ENCODE data around the gene PRAF2.
A peak's percentile ranks its signal among the peaks of the same experiment; 100 is the strongest.

Gene PRAF2

DNA sequence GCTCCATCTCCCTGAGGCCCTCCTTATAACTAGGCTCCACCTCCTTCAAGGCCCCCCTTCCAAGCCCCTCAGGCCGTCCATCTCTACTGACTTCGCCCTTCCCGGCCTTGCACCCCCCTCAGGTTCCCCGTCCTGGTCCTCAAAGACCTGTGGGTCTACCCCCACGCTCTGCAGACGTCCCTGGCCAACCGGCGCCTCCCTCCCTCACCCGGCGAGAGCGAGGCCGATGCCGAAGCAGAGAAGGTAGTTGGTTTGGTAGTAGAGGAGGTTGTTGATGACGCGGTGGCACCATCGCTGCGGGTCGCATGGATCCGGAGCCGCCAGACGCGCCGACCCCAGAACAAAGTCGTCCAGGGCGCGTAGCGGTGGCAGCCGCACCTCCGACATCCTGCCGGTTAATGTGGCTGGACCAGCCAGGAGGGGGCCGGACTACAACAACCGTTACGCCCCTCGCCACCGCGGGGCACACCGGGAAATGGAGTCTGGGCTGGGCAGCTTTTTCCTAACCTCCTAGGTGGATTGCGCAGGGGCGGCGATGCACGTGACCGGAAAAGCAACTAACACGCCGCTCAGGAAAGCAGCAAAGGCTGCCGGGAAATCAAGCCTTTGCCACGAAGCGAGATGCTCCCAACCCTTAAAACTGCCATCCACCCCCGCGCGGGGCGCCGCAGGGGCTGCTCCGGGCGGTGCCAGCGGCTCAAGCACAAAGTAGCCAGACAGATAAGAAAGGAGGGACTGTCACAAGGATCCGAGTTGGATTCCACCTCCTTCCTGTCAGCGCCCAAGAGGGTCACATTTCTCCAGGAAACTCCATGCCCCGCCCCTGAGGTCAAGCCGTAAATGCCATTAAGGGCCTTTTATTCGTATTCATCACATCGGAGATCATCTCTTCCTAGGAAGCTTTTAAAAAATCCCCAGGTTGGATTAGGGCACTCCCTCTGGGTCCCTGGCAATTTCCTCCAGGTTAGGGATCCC, at the start of gene PRAF2:
PRAF2 (minus strand) TSS at position 402 of the 975 bp plus-strand sequence; CDS start at position 387, 15 bp downstream.
- peak; percentile 82 for DNase-seq

DNA sequence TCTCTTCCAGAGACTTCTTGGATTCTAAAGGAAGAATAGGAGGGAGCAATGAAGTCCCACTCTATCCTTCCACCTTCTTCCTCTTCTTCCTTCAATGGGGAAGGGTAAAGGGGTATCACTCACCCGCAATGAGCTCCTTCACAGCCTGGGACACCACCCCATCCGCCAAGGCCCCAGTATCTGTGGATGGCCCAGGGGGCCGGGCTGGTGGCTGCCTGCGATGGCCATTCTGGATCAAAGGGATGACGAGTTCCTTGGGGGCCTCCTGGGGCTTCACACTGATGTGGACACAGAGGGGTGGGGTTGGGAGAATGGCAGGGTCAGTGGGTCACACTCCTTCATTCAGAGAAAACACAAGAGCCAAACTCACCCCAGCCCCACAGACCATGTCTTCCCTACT, 48.7 kb upstream of the PRAF2 start:
- DNase-seq, result no peak

GRCh38 chrX:49120091-49120490, 46.3 kb upstream of the PRAF2 start:
- DNase-seq, result no peak

GRCh38 chrX:49117581-49117980, 43.8 kb upstream of the PRAF2 start:
- DNase-seq, result no peak

DNA sequence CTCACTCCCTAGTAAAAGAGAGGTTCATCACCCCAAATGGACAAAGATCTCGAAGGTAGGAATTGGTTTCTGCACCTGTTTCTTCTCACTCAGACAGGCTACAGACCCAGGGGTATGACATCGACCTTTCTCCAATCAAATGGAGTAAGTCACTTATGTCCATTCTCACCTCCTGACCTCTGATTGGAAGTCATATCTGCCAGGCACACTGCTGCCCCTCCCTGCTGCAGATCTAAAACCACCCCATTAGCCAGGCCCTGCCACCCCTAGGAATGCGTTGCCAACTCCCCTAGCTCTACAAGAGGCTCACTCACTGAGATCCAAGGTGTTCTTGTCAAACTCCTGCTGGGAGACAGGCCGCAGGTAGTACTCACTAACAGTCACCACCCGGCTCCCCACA, 42.9 kb upstream of the PRAF2 start:
- no peak for DNase-seq

DNA sequence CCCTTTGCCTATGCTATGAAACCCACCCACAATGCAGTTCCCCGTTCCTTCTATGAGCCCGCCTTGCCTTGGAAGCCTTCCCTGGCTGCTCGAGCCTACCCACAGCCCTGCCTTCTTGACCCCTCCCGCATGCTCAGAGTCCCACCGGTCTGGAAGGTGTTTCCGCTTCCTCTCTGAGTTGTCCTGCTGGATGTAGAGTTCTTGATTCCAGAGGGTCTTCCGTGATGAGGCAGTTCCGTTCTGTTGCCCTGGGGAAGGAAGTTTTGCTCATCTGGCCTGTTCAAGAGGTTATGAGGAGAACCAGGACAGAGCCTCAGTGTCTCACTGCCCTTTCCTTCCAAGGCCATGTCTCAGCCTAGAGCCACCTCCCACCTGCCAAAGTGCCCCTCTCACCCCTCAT, 42.3 kb upstream of the PRAF2 start:
- DNase-seq, result no peak

DNA sequence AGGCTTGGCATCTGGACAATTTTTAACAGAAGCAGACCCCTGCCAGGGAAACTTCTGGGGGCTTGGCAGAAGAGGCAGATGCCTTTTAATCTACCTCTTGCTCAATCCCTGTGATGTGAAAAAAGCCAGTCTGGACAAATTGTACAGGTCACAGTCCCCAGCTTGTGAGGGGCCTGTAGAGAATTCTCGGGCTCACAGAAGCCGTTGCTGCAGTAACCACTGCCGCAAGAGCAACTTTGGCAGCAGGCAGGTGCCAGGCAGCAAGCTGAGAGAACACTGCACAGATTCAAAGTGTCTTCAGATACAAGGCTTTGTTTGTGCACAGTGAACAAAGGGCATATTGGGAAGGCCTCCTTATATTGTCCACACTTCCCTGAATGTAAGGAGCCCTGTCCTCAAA, 38.0 kb upstream of the PRAF2 start:
- no peak for DNase-seq

DNA sequence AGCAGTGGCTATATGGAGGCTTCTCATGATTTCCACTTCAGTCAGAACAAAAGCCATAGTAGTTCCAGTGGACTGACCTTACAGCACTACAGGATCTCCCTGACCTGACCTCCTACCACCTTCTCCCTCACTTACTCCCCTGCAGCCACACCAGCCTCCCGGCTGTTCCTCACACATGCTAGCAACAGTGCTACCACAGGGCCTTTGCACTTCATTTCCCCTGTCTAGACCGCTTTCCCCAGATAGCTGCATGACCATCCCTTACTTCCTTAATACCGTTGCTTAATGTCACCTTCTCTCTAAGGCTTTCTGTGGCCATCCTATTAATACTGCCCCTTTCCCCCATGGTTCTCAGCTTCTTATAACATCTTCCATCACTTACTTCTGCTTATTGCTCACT, 36.6 kb upstream of the PRAF2 start:
- DNase-seq, result no peak

DNA sequence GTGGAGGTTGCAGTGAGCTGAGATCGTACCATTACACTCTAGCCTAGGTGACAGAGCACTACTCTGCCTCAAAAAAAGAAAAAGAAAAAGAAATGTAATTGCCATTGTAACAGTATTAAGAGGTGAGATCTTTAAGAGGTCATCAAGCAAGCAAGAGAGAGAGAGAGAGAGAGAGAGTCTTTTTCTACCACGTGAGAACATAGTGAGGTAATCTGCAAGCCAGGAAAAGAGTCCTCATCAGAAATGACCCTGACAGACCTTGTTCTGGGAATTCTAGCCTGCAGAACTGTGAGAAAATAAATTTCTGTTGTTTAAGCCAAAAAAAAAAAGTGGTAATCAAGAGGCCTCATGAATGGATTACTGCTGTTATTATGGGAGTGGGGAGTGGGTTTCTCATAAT, 34.8 kb upstream of the PRAF2 start:
- DNase-seq, result no peak

- DNase-seq, result peak; percentile 51
Measured at GRCh38 chrX:49106930-49107329, 33.1 kb upstream of the PRAF2 start.

DNA sequence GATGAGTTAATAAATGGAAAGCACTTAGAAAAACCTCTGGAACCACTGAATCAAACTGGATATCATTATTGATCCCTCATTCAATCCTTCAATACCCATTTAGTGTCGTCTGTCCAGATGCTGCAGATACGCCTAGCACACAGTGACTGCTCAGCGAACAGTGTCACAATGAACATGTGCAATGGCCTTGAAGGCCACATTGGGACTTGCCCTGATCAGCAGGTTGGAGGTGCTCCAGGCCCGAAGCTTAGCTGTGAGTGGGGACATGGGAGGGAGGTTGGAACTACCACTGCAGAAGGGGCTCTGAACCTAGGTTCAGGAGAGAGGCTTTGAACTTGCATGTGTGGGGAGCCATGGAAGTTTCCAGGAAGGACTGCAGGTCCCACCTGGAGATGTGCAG, 32.5 kb upstream of the PRAF2 start:
- no peak for DNase-seq

- DNase-seq, result no peak
Measured at GRCh38 chrX:49103637-49104036, 29.8 kb upstream of the PRAF2 start.

DNA sequence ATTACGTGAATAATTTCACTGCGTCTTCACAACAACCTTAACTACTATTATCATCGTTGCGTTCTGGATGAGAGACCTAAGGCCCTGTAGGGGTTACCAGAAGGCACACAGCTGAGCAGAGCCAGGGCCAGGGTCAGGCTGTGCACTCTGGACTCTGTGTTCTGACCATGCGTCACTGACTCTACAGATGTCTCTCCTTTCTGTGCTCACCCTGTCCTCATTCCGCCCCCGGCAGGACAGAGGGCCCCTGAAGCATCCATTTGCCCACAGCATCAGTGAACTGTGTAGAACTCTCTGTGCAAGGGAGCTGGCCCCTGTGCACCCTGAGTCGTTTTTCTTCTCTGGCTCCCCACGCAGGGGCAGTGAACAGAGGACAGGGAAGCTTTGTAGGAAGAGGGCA, 28.4 kb upstream of the PRAF2 start:
- DNase-seq, result no peak

DNA sequence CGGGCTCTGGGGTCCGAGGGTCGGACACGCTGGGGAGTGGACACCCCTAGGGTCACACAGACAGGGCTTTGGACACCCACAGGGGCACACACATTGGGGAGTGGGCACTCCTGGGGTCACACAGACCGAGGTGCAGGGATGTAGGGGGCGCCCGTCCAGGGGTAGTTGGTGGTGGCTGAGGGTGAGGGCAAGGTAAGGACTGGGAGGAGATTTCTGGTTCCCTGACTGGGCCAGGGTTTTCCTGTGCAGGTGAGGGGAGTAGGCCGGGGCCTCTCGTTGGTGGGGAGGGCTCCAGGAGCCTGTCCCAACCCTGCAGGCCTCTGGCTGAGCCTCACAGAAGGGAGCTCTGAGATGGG, 27.8 kb upstream of the PRAF2 start:
- no peak for DNase-seq

DNA sequence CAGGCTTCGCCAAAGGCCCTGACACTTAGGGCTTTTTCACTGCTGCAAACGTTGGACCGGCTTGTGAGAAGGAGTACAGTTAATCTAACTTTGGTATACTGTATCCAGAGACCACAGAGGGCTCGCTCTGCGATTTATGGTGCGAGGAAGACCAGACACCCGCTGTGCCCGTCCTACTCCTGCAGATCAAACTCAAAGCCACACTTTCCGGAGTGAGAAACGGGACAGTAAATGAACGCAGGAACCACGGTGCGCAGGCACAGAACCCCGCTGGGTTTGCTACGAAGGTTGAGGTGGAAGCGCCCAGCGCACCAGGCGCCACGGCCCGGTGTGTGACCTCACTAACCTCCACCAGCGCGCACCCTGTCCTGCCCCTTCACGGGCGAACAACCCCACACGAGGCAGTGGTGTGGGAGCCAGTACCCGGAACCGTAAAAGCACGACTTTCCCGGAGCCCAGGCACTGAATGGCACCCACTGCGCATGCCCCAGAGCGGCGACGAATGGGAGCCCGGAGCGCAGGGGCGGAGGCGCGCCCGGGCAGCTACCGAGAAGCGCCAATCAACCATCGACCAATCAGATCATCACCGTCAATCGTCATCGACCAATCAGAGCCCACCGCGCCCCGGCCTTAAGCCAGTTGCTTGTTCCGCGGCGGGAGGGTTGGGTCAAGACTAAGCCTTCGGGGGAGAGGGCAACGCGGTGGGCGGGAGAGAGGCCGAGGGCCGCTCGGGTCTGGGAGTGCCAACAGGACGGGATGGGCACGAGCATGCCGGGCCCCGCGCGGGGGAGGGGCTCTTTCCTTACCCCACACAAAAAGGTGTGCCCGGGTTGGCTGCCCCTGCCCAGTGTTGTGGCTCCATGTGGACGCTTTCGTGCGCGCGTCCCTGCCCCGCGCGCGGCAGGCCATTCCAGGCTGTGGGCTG, 27.2 kb upstream of the PRAF2 start:
- DNase-seq, result peak; percentile 85

DNA sequence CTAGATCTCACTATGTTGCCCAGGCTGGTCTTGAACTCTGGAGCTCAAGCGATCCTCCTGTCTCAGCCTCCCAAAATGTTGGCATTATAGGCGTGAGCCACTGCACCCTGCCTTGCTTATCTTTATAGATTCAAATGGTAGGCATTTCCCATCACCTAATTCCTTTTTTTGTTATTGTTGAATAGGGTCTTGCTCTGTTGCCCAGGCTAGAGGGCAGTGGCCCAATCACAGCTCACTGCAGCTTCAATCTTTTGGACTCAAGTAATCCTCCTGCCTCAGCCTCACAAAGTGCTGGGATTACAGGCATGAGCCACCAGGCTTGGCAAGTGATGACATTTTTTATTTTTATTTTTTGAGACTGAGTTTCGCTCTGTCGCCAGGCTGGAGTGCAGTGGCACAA, 22.6 kb upstream of the PRAF2 start:
- DNase-seq, result no peak

GRCh38 chrX:49089553-49089952, 15.8 kb upstream of the PRAF2 start:
- no peak for DNase-seq

DNA sequence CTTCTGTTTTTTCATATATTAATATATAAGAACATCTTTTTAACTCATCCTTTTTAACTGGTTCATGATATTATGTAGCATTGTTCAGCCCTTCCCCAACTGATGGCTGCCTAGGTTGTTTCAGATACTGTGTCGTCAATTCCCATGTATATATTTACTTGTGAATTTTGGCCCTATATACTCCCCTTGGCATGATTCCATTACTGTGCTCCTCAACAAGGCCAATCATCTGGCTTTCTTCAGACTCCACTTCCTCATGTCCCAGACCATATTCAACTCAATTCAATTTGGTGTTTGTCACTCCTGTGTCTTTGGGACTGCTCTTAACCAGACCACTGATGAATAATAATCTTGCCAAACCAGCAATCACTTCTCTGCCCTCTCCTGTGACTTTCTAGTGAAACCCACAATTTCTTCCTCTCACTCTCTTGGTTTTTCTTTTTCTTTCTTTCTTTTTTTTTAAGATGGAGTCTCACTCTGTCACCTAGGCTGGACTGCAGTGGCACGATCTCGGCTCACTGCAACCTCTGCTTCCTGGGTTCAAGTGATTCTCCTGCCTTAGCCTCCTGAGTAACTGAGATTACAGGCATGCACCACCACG, 8.6 kb upstream of the PRAF2 start:
- no peak for DNase-seq

GRCh38 chrX:49079489-49080428, 6.0 kb upstream of the PRAF2 start, which contains the start of gene WDR45:
Gene WDR45 (minus strand): TSS chrX:49079887. CDS start chrX:49078095, 1,792 bp downstream.
- peak; percentile 70 for DNase-seq

GRCh38 chrX:49077941-49078340, 4.1 kb upstream of the PRAF2 start:
- no peak for DNase-seq

- DNase-seq, result no peak
Measured at GRCh38 chrX:49075347-49075746, 1.5 kb upstream of the PRAF2 start.

GRCh38 chrX:49072712-49073095, 1.1 kb downstream of the PRAF2 start:
- no peak for DNase-seq
